HepG2 (cell line): ENCODE results near the gene SLIT1. TPM values are rescaled to one million over a fixed set of nuclear protein-coding genes. Genes with fewer than 3 reads are reported as not detected.

Source experiments
- AFF4 ChIP-seq: sonication (generic); formaldehyde crosslinking; IDR thresholded peaks from 2 replicates; pipeline ENCODE4 v1.4.0; 2020; ENCODE audit warnings: missing genetic modification reagents
- BATF2 ChIP-seq: sonication (generic); formaldehyde crosslinking; IDR thresholded peaks from 2 replicates; pipeline ENCODE4 v1.8.0; 2022; ENCODE audit warnings: mild to moderate bottlenecking, missing genetic modification reagents, moderate library complexity
- DZIP1 ChIP-seq: sonication (generic); formaldehyde crosslinking; IDR thresholded peaks from 2 replicates; pipeline ENCODE4 v1.5.0; 2020; ENCODE audit warnings: mild to moderate bottlenecking, missing genetic modification reagents
- ELK4 ChIP-seq: sonication (generic); formaldehyde crosslinking; IDR thresholded peaks from 2 replicates; pipeline ENCODE4 v1.9.0; 2021; ENCODE audit warnings: missing genetic modification reagents, borderline replicate concordance
- GATA4 ChIP-seq: sonication (generic); IDR thresholded peaks from 2 replicates; pipeline ENCODE4 v1.6.1; 2016; ENCODE audit warnings: antibody characterized with exemption, low read depth, borderline replicate concordance
- KAT8 ChIP-seq: IDR thresholded peaks from 2 replicates; pipeline ENCODE4 v1.6.1; 2016; ENCODE audit warnings: missing genetic modification reagents, missing compliant biosample characterization
- LBX2 ChIP-seq: sonication (generic); formaldehyde crosslinking; IDR thresholded peaks from 2 replicates; pipeline ENCODE4 v1.5.0; 2020; ENCODE audit warnings: missing genetic modification reagents, mild to moderate bottlenecking, borderline replicate concordance
- MAFG ChIP-seq: sonication (generic); formaldehyde crosslinking; IDR thresholded peaks from 2 replicates; pipeline ENCODE4 v1.5.1; 2020; ENCODE audit warnings: mild to moderate bottlenecking, missing genetic modification reagents
- MYPOP ChIP-seq: sonication (generic); formaldehyde crosslinking; IDR thresholded peaks from 2 replicates; pipeline ENCODE4 v1.8.1; 2023; ENCODE audit warnings: mild to moderate bottlenecking, moderate library complexity, missing genetic modification reagents
- ZMYM2 ChIP-seq: sonication (generic); formaldehyde crosslinking; IDR thresholded peaks from 2 replicates; pipeline ENCODE4 v1.8.0; 2022; ENCODE audit warnings: mild to moderate bottlenecking, missing genetic modification reagents
- ZNF138 ChIP-seq: sonication (generic); formaldehyde crosslinking; IDR thresholded peaks from 2 replicates; pipeline ENCODE4 v1.5.0; 2020; ENCODE audit warnings: mild to moderate bottlenecking, low read depth, missing genetic modification reagents
- ZNF317 ChIP-seq: sonication (generic); formaldehyde crosslinking; IDR thresholded peaks from 2 replicates; pipeline ENCODE4 v1.5.0; 2020; ENCODE audit warnings: mild to moderate bottlenecking, missing genetic modification reagents
- ZNF343 ChIP-seq: sonication (generic); formaldehyde crosslinking; IDR thresholded peaks from 2 replicates; pipeline ENCODE4 v1.4.0; 2020; ENCODE audit warnings: mild to moderate bottlenecking, missing genetic modification reagents
- ZNF574 ChIP-seq: sonication (generic); formaldehyde crosslinking; IDR thresholded peaks from 2 replicates; pipeline ENCODE4 v1.4.0; 2020; ENCODE audit warnings: missing genetic modification reagents
- ZNF878 ChIP-seq: sonication (generic); formaldehyde crosslinking; IDR thresholded peaks from 2 replicates; pipeline ENCODE4 v1.8.1; 2023; ENCODE audit warnings: mild to moderate bottlenecking, missing genetic modification reagents, moderate library complexity
- polyA plus RNA-seq, 8 experiments: library from polyadenylated mRNA; depleted of rRNA in 3 of 8; stranded (reverse) in 7 of 8; unstranded in 1 of 8; fragments of >200 nt; fragmentation: Illumina TruSeq in 4 of 8; extraction: Trizol in 4 of 8; gene quantifications; 2 replicates each; pipeline versions ENCODE4 v1.2.1 to v1.2.3, GENCODE V29; 2011 to 2016; ENCODE audit warnings: low read depth in 4 of 8, missing spikeins in 1 of 8, mixed read lengths in 1 of 8; ENCODE audit not compliant: insufficient read depth in 1 of 8
- total RNA-seq, 5 experiments: library from RNA; depleted of rRNA; stranded (reverse); fragments of >200 nt; fragmentation: Illumina TruSeq; extraction: Trizol; gene quantifications; 2 replicates each; pipeline ENCODE4 v1.2.3, GENCODE V29; 2016; ENCODE audit warnings: low read depth in 1 of 5

Gene SLIT1
- total and polyA plus RNA-seq, 2 of the 13 experiments (the other 11 are each of a cell fraction or from before 2014, with no cell fraction given): 0.09 to 0.33 TPM

GRCh38 chr10:97081621-97082235 lies 104.0 kb downstream of the SLIT1 start (continued):
- peak; percentile 96; the same call in 1 of the 2 replicates for TF ChIP-seq ZNF138
- 0 out of 2 replicates have a peak, but pooled peaks have one; percentile 61 for TF ChIP-seq LBX2 (CRISPR knock-in tag)
- peak; percentile 72; the same call in 1 of the 2 replicates for TF ChIP-seq ELK4 (CRISPR knock-in tag)
- no peak for TF ChIP-seq GATA4
- TF ChIP-seq ZNF878 (CRISPR knock-in tag): 0 out of 2 replicates have a peak, but pooled peaks have one; percentile 66
- peak; percentile 92 for TF ChIP-seq ZNF574 (CRISPR knock-in tag)
- no peak for TF ChIP-seq MAFG (CRISPR knock-in tag)
- TF ChIP-seq BATF2 (CRISPR knock-in tag): no peak; the same call in 1 of the 2 replicates
- peak; percentile 83 for TF ChIP-seq KAT8
- no peak for TF ChIP-seq ZMYM2
- peak; percentile 89 for TF ChIP-seq ZNF317 (CRISPR knock-in tag)
- no peak for TF ChIP-seq AFF4 (CRISPR knock-in tag)
- TF ChIP-seq DZIP1 (CRISPR knock-in tag): peak; percentile 70; the same call in 1 of the 2 replicates
- no peak for TF ChIP-seq ZNF343
- TF ChIP-seq MYPOP: peak; percentile 66; the same call in 1 of the 2 replicates
